Measurements from ENCODE around the gene TMTC2.

- TF ChIP-seq POLR2AphosphoS5 (IDR thresholded peaks at IDR 0.05), result no peak
- no peak for TF ChIP-seq EZH2 (IDR thresholded peaks at IDR 0.05; ENCODE audit: borderline replicate concordance, insufficient read depth, low read length, poor library complexity, severe bottlenecking)
- no peak for TF ChIP-seq CTCF (IDR thresholded peaks at IDR 0.05; ENCODE audit: poor library complexity, severe bottlenecking)
- TF ChIP-seq TAF1 (IDR thresholded peaks at IDR 0.05; ENCODE audit: low read depth), result no peak
- TF ChIP-seq EP300 (conservative IDR thresholded peaks at IDR 0.05; ENCODE audit: poor library complexity, severe bottlenecking), result no peak
- no peak for TF ChIP-seq SMC3 (conservative IDR thresholded peaks at IDR 0.05; ENCODE audit: poor library complexity)
Measured at GRCh38 chr12:82857276-82857675, 170.6 kb downstream of the TMTC2 start.
